Hematopoietic multipotent progenitor cell treated with erythropoietin and hydrocortisone succinate and interleukin-3 and kit ligand, for 15 days (in vitro differentiated cells): ENCODE data around the gene TUSC2.

ENCODE experiments used
- DNase-seq: peaks from one replicate; pipeline ENCODE4 v3.0.0-alpha.2; 2015; ENCODE audit warnings: low spot score

Gene TUSC2

GRCh38 chr3:50354186-50354764 lies 26.3 kb upstream of the TUSC2 start:
- no peak for DNase-seq

DNA sequence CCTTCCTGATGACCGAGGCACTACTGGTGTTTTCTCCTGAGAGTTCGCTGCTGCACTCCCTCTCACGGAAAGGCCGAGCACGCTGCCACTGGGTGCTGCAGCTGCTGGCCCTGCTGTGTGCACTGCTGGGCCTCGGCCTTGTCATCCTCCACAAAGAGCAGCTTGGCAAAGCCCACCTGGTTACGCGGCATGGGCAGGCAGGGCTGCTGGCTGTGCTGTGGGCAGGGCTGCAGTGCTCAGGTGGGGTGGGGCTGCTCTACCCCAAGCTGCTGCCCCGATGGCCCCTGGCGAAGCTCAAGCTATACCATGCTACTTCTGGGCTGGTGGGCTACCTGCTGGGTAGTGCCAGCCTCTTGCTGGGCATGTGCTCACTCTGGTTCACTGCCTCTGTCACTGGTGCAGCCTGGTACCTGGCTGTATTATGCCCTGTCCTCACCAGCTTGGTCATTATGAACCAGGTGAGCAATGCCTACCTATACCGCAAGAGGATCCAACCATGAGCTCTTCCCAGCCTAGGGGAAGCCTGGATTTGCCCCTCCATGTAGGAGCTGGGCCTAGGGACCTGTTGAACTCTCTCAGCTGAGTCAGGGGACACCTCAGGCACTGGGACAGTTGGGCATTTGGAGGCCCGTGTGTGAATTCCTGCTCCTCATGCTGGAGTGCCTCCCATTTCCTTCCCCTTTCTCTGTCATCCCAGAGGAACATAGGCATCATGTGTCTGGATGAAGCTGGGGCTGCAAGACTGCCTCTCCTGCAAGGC lies 25.4 kb upstream of the TUSC2 start:
- no peak for DNase-seq

DNA sequence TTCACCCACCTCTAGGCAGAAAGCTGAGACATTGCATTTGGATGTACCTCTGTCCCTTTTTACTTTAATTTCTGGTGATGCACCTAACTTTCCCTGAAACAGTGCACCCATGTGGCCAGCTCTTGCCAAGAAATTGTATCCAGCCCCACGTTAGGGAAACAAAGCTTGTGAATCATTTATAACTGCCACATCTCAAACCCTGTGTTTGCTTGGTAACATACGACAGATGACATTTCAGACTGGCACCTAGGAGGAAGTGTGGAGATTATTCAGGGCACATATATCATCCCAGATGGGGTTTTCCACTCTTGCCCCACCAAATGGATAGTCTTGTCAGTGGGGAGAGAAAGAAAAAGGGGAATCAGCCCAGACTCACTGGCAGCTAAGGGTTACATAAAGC lies 24.8 kb upstream of the TUSC2 start:
- no peak for DNase-seq

DNA sequence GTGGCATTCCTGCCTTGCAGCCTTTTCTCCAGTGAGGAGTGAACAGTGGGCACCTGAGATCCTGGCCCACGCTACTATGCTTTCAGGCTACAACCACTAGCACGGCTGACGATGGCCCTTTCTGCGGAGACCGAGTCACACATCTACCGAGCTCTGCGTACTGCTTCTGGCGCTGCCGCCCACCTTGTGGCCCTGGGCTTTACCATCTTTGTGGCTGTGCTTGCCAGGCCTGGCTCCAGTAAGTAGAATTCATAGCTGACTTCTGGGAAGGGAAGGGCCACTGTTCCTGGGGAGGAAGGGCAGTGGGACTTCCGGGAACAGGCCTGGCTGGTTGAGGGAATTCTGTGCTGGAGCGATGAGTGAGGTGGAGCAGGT lies 23.3 kb upstream of the TUSC2 start:
- no peak for DNase-seq

DNA sequence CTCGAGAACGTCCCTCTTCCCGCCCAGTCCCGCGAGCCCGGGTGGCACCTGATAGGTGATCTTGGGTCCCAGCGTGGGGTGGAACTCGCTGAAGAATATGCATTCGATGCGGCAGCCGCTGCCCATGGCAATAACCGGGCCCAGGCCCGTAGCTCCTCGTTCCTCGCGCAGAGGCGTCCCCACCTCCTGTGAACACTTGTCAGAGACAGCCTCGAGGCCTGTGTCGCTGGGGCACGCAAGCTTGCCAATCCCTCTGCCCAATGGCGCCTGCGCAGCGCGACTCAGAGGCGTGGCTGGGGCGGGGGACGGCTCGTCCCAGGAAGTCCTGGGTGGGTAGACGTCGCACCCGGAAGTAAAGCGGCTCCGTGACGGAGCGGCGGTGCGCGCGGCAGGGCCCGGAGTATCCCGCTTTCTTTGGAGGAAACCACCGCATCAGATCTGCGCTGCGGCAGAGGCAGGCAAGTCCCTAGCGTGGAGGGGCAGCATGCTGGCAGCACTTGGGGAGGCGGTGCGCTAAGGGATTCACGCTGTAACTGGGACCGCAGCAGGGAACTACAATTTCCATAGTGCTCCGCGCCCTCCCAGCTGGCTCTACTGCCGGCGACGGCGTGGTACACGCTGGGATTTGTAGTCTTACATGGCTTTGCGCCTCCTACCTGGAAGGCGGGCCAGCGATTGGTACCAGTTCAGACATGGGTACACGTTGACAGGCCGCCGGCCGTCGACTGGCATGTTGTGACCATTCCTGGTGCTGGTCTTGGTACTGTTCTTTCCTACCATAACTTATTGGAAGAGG lies 22.7 kb upstream of the TUSC2 start, which contains the start of the genes CYB561D2 and NPRL2:
Gene CYB561D2 (plus strand): TSS at position 336 of the 796 bp plus-strand sequence. CDS start 572 bp downstream, outside the sequence.
Gene NPRL2 (minus strand): TSS at position 249 of the 796 bp plus-strand sequence. CDS start 123 bp downstream, at position 126.
- peak; percentile 94 for DNase-seq

DNA sequence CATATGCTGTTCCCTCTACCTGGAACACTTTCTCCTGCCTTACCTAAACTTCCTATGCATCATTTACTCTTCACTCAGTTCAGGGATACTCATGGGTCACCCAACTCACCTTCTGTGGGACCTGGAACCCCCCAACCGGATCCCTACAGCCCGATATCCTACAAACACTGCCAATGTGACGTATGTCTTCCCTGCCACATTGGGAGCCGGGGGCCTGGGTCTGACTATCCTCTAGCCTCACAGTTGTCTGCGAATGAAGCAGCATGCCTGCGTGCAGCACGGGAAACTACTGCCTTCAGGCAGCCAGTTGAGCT lies 22.1 kb upstream of the TUSC2 start:
- no peak for DNase-seq

GRCh38 chr3:50347187-50347813 lies 19.3 kb upstream of the TUSC2 start:
- peak; percentile 83 for DNase-seq

DNA sequence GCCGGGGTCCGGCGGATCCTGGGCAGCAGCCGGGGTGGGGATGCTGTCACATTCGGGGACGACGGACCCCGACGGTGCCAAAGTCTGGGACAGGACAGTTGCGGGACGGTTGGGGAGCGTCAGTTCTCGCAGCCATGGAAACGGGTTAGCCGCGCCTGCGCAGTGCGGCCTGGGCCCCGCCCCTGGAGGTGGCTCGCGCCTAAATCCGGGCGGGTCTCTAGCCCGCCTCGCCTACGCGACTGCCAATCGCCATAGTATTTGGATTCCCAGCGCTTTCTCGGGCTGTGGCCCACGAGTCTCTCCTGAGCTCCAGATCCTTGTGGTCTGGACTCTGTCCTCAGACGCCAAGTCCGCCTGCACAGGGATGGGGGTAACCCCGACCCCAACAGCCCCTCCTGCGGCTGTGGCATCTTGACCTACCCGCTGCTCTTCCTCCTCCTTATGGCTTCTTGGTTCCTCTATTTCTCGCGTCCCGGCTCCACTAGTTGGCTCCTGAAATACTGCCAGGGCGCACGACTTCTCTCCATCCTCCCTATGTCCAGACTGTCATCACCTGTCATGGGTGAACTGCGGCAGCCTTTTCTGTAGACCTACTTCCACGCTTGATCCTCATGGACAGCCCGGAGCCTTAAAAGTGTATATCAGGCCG lies 17.7 kb upstream of the TUSC2 start, which contains the start of gene ZMYND10:
Gene ZMYND10 (minus strand): TSS at position 147 of the 649 bp plus-strand sequence. CDS start 153 bp downstream, outside the sequence.
- DNase-seq = peak; percentile 80

DNA sequence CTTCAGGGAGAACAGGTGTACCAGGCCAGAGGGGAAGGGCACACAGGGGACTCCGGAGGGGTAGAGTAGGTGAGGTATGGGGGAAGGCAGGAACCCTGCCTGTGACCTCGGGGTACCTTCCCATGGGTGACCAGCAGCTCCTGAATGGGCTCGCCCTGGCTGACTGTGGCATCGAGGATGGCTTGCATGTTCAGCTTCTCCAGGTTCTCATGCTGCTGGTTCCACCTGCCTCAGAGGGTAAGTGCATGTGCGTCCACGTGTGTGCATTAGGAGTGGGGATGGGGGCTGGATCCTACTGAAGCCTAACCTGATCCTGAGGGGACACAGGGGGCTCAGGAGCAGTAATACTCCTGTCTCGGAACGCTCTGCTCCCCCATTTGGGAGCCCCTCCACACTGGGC lies 17.0 kb upstream of the TUSC2 start:
- no peak for DNase-seq

- no peak for DNase-seq
These were observed 15.0 kb upstream of the TUSC2 start for GRCh38 chr3:50342813-50343633.

DNA sequence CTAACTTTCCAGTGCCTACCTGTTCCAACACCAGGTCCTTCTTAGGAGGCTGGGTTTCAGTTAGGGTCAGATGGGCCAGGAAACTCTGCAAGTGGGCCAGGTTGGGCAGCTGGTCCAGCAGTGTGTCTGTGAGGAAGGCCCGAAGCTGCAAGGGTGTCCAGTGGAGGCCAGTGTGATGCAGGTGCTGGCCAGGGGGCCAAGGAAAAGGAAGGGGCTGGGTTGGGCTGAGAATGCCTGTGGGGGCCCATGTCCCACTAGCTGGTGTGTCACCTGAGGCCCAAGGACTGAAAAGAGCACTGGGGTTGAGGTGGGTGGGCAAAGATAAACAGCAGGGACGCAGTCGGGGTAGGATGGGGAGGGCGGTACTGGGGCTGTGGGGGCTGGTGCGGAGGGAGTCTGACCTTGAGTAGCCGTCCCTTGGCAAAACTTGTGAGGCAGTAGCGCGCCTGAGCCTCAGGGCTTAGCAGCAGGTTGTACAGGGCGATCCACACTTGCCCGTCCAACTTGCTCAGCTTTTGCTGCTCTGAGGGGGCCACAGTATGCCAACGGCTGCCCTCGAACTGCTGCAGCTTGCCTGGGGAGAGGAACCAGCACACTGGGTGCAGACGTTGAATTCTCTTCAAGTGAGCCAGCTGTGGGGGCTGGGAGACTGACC lies 14.1 kb upstream of the TUSC2 start:
- DNase-seq = no peak

- DNase-seq = no peak
These were observed 13.5 kb upstream of the TUSC2 start for GRCh38 chr3:50341537-50341936.

DNA sequence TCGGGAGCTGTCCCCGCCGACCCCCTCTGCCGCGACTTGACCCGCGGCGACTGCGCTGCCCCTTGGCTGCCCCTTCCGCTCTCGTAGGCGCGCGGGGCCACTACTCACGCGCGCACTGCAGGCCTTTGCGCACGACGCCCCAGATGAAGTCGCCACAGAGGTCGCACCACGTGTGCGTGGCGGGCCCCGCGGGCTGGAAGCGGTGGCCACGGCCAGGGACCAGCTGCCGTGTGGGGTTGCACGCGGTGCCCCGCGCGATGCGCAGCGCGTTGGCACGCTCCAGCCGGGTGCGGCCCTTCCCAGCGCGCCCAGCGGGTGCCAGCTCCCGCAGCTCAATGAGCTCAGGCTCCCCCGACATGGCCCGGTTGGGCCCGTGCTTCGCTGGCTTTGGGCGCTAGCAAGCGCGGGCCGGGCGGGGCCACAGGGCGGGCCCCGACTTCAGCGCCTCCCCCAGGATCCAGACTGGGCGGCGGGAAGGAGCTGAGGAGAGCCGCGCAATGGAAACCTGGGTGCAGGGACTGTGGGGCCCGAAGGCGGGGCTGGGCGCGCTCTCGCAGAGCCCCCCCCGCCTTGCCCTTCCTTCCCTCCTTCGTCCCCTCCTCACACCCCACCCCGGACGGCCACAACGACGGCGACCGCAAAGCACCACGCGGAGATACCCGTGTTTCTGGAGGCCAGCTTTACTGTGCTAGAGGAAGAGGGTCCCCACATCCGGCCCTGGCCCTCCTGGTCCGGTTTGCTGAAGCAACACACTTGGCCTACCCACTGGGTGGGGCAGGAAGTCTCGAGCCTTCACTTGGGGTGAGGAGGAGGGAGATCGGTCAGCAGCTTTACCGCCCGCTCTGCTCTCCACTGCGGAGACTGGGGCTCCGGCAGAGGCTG lies 12.7 kb upstream of the TUSC2 start, which contains the start of gene RASSF1:
Gene RASSF1 (minus strand): TSS at position 389 of the 882 bp plus-strand sequence. CDS start 31 bp downstream, at position 358.
- peak; percentile 77 for DNase-seq

GRCh38 chr3:50340147-50340447 lies 12.1 kb upstream of the TUSC2 start:
- DNase-seq = peak; percentile 32

- DNase-seq = no peak
These were observed 11.6 kb upstream of the TUSC2 start for GRCh38 chr3:50339485-50340146.

DNA sequence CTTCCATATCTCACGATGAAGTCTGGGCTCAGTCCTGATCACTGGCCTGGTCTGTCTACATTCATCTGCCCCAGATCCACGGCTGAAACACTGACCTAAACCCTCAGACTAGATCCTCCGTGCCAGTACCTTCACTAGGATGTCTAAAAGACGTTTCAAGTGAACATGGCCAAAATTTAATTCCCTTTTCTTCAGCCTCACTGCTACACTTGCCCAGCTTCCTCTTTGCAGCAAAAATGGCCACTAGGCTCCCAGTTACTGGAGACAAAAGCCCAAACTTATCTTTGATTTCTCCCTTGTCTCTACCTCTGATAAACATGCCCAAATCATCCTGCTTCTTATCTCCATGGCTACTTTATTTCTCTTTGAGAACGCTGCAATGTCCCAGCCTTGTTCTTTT lies 10.9 kb upstream of the TUSC2 start:
- DNase-seq = no peak

DNA sequence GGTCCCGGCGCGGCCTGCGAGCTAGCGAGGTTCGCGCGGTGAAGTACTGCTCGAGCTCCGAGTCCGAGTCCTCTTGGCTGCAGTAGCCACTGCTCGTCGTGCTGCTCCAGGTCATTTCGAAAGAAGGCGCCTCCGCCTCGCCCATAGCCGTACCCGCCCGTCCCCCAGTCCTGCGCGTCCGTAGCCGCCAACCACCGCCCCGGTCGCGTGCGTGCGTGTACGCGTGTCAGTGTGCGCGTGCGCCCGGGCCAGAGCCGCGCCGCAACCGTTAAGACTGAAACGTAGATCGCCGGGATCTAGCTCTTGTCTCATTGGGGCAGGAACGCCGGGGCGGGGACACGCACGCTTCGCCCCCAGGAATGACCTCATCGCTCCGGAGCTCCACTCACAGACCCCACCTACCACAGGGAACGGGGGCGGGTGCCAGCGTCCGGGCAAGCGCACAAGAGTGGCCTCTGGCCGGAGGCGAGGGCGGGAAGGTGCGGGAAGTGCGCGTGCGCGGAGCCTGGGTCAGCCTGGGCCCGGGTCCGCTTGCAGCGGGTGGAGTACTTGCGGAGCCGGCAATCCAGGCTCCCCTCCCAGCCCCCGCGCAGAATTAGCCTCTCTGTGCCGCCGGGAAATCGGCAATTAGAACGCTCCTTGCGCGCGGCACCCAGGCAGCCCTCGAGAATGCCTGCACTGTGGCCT lies 9.3 kb upstream of the TUSC2 start:
- peak; percentile 91 for DNase-seq

DNA sequence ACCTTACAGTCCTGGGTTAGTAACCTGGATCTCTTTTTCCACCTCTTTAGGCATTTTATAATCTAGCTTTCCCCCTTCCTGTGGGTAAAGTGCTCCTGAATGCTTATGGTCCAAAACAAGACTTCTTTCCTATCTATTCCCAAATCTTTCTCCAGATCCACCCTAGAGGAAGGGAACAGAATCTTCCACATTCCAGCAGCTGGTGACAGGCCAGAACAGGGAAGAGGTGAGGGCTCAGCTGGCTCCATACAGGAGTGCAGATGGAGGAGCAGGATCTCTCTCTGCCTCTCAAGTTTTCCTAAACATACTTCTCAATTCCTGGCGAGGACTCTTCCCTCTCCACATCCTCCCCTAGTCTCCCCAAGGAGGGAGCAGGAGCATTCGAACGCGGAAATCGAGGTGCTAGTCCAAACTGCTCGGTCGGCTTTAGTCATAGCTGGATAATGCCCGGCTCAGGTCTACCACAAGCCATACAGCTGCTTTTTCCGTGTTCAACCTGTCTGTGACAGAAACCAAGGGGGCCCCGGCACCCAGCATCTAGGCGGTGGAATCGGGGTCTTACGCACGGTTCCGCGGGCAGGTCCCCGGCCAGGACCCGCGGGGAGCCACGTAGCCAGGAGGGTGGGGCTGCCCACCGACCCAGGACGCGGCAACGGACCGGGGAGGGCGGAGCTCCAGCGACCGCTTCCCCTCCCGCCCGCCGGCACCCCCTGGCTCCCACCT lies 8.6 kb upstream of the TUSC2 start:
- DNase-seq = no peak
